Small intestine (tissue), 7 donors: ENCODE measurements around the gene EXOC4. TPM values are rescaled to one million over a fixed set of nuclear protein-coding genes. Genes with fewer than 3 reads are reported as not detected.

ENCODE experiments used
- DNase-seq, 2 donors: peaks; one replicate each; pipeline versions ENCODE4 v3.0.0 to v3.0.0-alpha.2; 2013
- FAIRE-seq: peaks from 2 replicates; lab custom pipeline; 2012; peaks lifted over from hg19 to GRCh38; lab: Jason Lieb, UNC
- H3K27ac ChIP-seq, 3 donors: one replicate each; pipeline ENCODE4 v1.5.1; 2013; ENCODE audit warnings: low read length in 2 of 3, mild to moderate bottlenecking in 2 of 3, control low read depth in 1 of 3, inconsistent platforms in 1 of 3, low read depth in 1 of 3, moderate library complexity in 1 of 3
- H3K27me3 ChIP-seq, 3 donors: one replicate each; pipeline ENCODE4 v1.6.1; 2013; ENCODE audit warnings: low read length in 3 of 3, inconsistent platforms in 1 of 3; ENCODE audit not compliant: control insufficient read depth in 3 of 3, insufficient read depth in 3 of 3
- H3K36me3 ChIP-seq, 3 donors: one replicate each; pipeline ENCODE4 v1.6.1; 2013; ENCODE audit warnings: low read length in 3 of 3, inconsistent platforms in 1 of 3, low read depth in 1 of 3, mild to moderate bottlenecking in 1 of 3, moderate library complexity in 1 of 3; ENCODE audit not compliant: control insufficient read depth in 3 of 3, insufficient read depth in 2 of 3
- H3K4me1 ChIP-seq, 3 donors: one replicate each; pipeline ENCODE4 v1.6.1; 2013; ENCODE audit warnings: low read length in 2 of 3, inconsistent platforms in 1 of 3, low read depth in 1 of 3, mild to moderate bottlenecking in 1 of 3, moderate library complexity in 1 of 3; ENCODE audit not compliant: control insufficient read depth in 3 of 3, insufficient read depth in 2 of 3
- H3K4me3 ChIP-seq, 3 donors: one replicate each; pipeline ENCODE4 v1.5.1; 2013; ENCODE audit warnings: low read length in 3 of 3, control low read depth in 1 of 3, inconsistent platforms in 1 of 3, low read depth in 1 of 3, mild to moderate bottlenecking in 1 of 3, moderate library complexity in 1 of 3
- H3K9me3 ChIP-seq, 2 donors: one replicate each; pipeline ENCODE4 v1.6.1; 2013; ENCODE audit warnings: low read depth in 1 of 2, low read length in 1 of 2; ENCODE audit not compliant: control insufficient read depth in 2 of 2, insufficient read depth in 1 of 2
- WGBS, 3 donors: extraction: QIAGEN DNeasy Blood & Tissue Kit; methylation state at CpG; one replicate each; pipeline ENCODE4 v1.1.7; 2013; 5-methylcytosine and 5-hydroxymethylcytosine counted together
- polyA plus RNA-seq, 4 donors: library from polyadenylated mRNA; stranded (reverse) in 3 of 4; unstranded in 1 of 4; fragments of 200-250 nt in 3 of 4; fragments of 120-200 nt in 1 of 4; gene quantifications; one replicate each; pipeline versions ENCODE4 v1.2.1 to v1.2.3, GENCODE V29; 2013
- donor health status: healthy with polysubstance abuse.
- donor health status: control.
- donor health status: control.
- donor health status: Bipolar disorder and iron deficiency.
- donor health status: healthy.

Gene EXOC4
- polyA plus RNA-seq, 4 donors, result 10.5 to 46.8 (median 18.8) TPM

DNA sequence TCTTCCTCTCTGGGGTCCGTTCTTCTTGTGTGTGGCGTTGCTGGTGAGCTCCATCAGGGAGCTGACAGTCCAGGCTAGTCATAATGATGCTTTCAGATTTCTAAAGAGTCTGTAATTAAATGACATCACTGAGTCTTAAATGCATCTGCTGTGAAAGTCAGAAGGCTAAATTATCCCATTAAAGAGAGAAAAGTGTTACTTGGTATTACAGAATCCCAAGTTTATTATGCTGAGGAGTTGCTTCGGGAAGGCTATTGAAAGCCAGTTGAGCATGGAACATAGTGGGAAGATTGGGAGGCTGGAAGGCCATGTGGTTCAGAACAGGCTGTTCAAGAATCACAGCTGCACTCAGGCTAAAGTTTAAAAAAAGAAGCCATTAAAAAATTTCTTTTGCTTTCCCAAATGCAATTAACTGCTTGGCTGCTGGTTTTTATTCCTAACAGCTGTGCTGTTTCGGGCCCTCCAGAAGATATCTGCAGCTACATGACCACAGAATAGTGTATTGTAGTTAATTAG lies 531.7 kb downstream of the EXOC4 start:
- Histone ChIP-seq H3K4me3 (no peak overlapping the region), H3K4me1 (no peaks in the 10 kb centered on the region), H3K36me3 (no peaks in the 10 kb centered on the region), H3K27me3 (no peaks in the 10 kb centered on the region), H3K9me3 (no peaks in the 10 kb centered on the region), H3K27ac (no peak overlapping the region)
- FAIRE-seq (no peak), DNase-seq (no peak)
- 76 to 96% (median 84%) methylated on average over 4 of the region's 4 CpGs for WGBS, 3 donors

DNA sequence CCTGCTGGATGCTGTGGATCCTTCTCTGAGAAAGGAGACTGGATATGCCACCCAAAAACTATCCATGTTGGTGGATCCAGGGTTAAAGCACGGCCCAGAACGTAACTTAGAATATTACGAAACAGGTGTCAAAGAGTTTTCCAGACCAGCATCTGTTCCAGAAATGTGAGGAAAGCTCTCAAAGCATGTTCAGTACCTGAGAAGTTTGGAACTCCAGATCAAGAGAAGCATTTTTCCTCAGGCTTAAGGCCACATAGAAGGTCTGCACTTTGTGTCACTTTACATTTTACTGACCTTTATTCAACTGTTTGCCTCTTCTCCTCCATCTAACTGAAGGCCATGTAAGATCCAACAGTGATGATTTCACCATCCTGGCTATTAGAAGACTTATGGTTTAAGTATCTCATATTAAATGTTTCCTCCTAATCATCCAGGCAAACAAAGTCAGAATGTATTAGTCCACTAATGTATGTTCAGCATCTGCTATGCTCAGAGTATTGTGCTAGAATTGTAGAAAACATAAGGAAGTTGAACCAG lies 533.6 kb downstream of the EXOC4 start:
- 59 to 63% (median 60%) methylated on average over 3 of the region's 3 CpGs for WGBS, 3 donors
- H3K4me3 ChIP-seq, result no peak overlapping the region
- no peak for DNase-seq
- H3K27me3 ChIP-seq, result no peaks in the 10 kb centered on the region
- H3K36me3 ChIP-seq, result no peaks in the 10 kb centered on the region
- H3K9me3 ChIP-seq, result no peaks in the 10 kb centered on the region
- H3K4me1 ChIP-seq, result no peaks in the 10 kb centered on the region
- no peak for FAIRE-seq
- H3K27ac ChIP-seq, result no peak overlapping the region

DNA sequence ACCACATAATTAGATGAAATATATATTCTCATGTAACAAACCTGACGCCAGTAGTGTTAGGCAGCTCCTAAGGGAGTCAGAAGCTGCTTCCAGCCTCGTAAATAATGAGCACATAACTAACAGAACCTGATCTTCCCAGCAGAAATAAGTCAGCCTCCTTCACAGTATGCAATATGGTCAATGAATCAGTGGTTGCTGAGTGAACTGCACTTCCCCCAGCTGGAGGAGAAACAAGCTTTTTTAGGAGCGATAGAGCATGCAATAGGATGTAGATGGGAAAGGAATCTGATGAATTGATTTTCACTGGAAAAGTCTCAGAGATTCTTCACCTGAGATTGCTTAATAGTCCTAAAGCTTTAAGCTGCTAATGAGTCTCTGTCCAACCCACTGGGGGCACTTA lies 537.1 kb downstream of the EXOC4 start:
- WGBS, 3 donors, result 75 to 88% (median 85%) methylated on average over 3 of the region's 3 CpGs
- Histone ChIP-seq H3K27ac (no peak overlapping the region), H3K36me3 (no peaks in the 10 kb centered on the region), H3K27me3 (no peaks in the 10 kb centered on the region), H3K4me1 (no peaks in the 10 kb centered on the region), H3K9me3 (no peaks in the 10 kb centered on the region), H3K4me3 (no peak overlapping the region)
- FAIRE-seq (no peak), DNase-seq (no peak)

- Histone ChIP-seq H3K27me3 (no peaks in the 10 kb centered on the region), H3K36me3 (no peaks in the 10 kb centered on the region), H3K9me3 (no peaks in the 10 kb centered on the region), H3K27ac (no peak overlapping the region), H3K4me1 (no peaks in the 10 kb centered on the region), H3K4me3 (no peak overlapping the region)
- 95 to 98% (median 96%) methylated on average over 4 of the region's 4 CpGs for WGBS, 3 donors
- FAIRE-seq, result no peak
- DNase-seq, result no peak
These were observed 538.0 kb downstream of the EXOC4 start for GRCh38 chr7:133790911-133791310.

GRCh38 chr7:133794479-133794878 lies 541.6 kb downstream of the EXOC4 start:
- Histone ChIP-seq H3K27ac (no peak overlapping the region), H3K36me3 (no peaks in the 10 kb centered on the region), H3K4me3 (no peak overlapping the region), H3K9me3 (no peaks in the 10 kb centered on the region), H3K4me1 (no peaks in the 10 kb centered on the region), H3K27me3 (no peaks in the 10 kb centered on the region)
- DNase-seq (no peak), FAIRE-seq (no peak)
- 47 to 50% (median 49%) methylated on average over 2 of the region's 2 CpGs for WGBS, 3 donors

- 95 to 98% (median 95%) methylated on average over 2 of the region's 2 CpGs for WGBS, 3 donors
- H3K9me3 ChIP-seq, result no peaks in the 10 kb centered on the region
- no peak for FAIRE-seq
These were observed 542.3 kb downstream of the EXOC4 start for GRCh38 chr7:133795068-133795665.

DNA sequence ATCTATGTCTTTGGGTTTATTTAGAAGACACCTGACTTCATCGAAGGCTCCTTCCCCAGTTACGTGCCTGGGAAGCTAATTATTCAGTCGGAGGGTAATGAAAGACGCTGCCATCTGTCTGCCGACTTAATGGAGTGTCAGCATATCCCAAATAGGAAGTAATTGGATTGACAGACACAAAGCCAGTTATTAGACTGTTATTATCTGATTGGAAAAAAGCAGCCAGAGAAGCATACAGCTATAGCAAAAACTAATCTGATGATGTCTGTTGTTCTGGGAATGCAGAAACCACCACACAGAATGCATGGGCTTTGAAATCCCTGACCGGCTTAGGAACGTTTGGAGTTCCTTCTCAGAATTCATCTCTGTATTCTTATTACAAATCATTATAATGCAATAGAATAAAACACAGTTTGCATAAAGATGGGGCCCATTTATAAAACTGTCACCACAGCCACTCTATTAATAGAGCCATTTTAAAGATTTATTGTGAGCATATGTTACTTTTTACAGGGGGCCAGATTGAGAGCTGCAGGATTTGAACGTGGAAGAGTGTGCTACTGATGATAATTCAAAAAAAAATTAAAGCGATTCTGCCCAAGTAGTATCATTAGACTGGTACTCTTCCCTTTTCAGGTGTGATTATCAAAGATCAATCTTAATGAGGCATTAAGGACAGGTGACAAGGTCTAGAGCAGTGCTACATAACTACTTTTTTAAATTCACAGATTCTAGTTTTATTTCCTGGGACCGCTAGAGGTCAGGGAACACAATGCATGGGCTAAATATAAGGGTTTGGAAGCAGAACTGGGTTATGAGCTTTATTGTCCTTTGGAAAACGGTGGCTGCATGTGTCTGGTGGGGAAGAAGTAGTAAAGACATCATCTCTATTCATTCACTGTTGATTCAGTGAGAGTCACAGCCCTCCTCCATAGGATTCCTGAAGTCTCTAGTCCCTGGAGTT lies 544.2 kb downstream of the EXOC4 start:
- no peak for FAIRE-seq
- no peaks in the 10 kb centered on the region for H3K4me1 ChIP-seq
- H3K27ac ChIP-seq, result no peak overlapping the region
- H3K9me3 ChIP-seq, result no peaks in the 10 kb centered on the region
- DNase-seq, result no peak
- no peaks in the 10 kb centered on the region for H3K36me3 ChIP-seq
- no peaks in the 10 kb centered on the region for H3K27me3 ChIP-seq
- H3K4me3 ChIP-seq, result no peak overlapping the region
- WGBS, 3 donors, result 91 to 95% (median 93%) methylated on average over 11 of the region's 11 CpGs

More at GRCh38 chr7:133795068-133795665, 542.3 kb downstream of the EXOC4 start:
- no peak overlapping the region for H3K4me3 ChIP-seq
- no peaks in the 10 kb centered on the region for H3K4me1 ChIP-seq
- H3K27ac ChIP-seq, result no peak overlapping the region
- DNase-seq, result no peak
- H3K27me3 ChIP-seq, result no peaks in the 10 kb centered on the region
- H3K36me3 ChIP-seq, result no peaks in the 10 kb centered on the region

- Histone ChIP-seq H3K27me3 (no peaks in the 10 kb centered on the region), H3K4me1 (no peaks in the 10 kb centered on the region), H3K36me3 (no peaks in the 10 kb centered on the region), H3K9me3 (no peaks in the 10 kb centered on the region), H3K27ac (no peak overlapping the region), H3K4me3 (no peak overlapping the region)
- FAIRE-seq (no peak), DNase-seq (no peak)
- whole genome bisulfite sequencing, 3 donors, result 25 to 61% (median 52%) methylated on average over 3 of the region's 3 CpGs
These were observed 545.1 kb downstream of the EXOC4 start for GRCh38 chr7:133797818-133798520.
